ENCODE data around the gene FUT7.

DNA sequence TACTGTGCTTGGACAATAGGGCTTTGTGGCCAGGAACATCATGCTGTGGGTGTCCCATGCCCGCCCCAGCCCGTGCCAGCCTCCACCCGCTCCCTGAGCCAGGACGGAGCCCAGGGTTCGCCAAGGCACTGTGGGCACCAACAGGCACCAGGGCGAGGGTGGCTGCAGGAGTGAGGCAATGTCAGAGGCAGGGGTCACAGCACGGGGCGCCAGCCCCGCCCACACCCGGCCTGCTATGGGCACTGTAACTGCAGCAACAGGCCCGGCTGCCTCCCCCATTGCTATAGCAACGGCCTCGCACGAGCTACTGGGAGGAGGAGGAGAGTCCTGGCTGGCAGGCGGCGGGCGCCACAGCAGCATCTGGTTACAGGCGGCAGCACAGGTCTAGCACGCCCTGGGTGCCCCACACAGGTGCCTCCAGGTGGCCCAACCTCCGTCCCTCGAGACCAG lies 6.3 kb downstream of the FUT7 start:
- TF ChIP-seq, protein P1, sequence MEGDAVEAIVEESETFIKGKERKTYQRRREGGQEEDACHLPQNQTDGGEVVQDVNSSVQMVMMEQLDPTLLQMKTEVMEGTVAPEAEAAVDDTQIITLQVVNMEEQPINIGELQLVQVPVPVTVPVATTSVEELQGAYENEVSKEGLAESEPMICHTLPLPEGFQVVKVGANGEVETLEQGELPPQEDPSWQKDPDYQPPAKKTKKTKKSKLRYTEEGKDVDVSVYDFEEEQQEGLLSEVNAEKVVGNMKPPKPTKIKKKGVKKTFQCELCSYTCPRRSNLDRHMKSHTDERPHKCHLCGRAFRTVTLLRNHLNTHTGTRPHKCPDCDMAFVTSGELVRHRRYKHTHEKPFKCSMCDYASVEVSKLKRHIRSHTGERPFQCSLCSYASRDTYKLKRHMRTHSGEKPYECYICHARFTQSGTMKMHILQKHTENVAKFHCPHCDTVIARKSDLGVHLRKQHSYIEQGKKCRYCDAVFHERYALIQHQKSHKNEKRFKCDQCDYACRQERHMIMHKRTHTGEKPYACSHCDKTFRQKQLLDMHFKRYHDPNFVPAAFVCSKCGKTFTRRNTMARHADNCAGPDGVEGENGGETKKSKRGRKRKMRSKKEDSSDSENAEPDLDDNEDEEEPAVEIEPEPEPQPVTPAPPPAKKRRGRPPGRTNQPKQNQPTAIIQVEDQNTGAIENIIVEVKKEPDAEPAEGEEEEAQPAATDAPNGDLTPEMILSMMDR (IDR thresholded peaks at IDR 0.05): no peak
- TF ChIP-seq POLR2A (IDR thresholded peaks at IDR 0.05): no peak
